Common myeloid progenitor, CD34-positive (primary cell): ENCODE data around the gene NEURL1B.
"Not testable (repeated sequence)": the region's sequence is repeated elsewhere in the genome, so short reads cannot be mapped to it uniquely, and the experiment has no call there.

Source experiments
- CTCF ChIA-PET: fragments of 350-600 bp; sonication (Branson Sonifier 250); formaldehyde crosslinking; loops from one replicate; lab custom pipeline; 2021; ENCODE audit warnings: antibody characterized with exemption; lab: Charles Lee
- POLR2A ChIA-PET: fragments of 350-600 bp; sonication (Branson Sonifier 250); formaldehyde crosslinking; loops from one replicate; lab custom pipeline; 2021; ENCODE audit warnings: antibody characterized with exemption; lab: Charles Lee
- DNase-seq, 3 donors: peaks; one replicate each; pipeline versions ENCODE4 v3.0.0 to v3.0.0-alpha.2; 2013
- H3K27ac ChIP-seq, 2 experiments: 1 replicate in 1 of 2; 2 replicates in 1 of 2; pipeline ENCODE4 v1.7.0; 2013; ENCODE audit warnings: inconsistent platforms in 2 of 2, low read length in 2 of 2, mild to moderate bottlenecking in 2 of 2, low read depth in 1 of 2, moderate library complexity in 1 of 2; ENCODE audit not compliant: severe bottlenecking in 2 of 2, insufficient read depth in 1 of 2, poor library complexity in 1 of 2
- H3K27me3 ChIP-seq, 5 experiments: replicated peaks in 2 of 5; 1 replicate in 3 of 5; 2 replicates in 2 of 5; pipeline versions ENCODE4 v1.6.1 to v1.7.0; 2013; ENCODE audit warnings: low read length in 4 of 5, mild to moderate bottlenecking in 2 of 5, moderate library complexity in 2 of 5, inconsistent platforms in 1 of 5; ENCODE audit not compliant: insufficient read depth in 5 of 5, control insufficient read depth in 4 of 5
- H3K36me3 ChIP-seq, 4 experiments: 1 replicate in 2 of 4; 2 replicates in 2 of 4; pipeline versions ENCODE4 v1.6.1 to v1.7.0; 2013; ENCODE audit warnings: low read length in 3 of 4, control low read depth in 1 of 4, mild to moderate bottlenecking in 1 of 4; ENCODE audit not compliant: control insufficient read depth in 4 of 4, insufficient read depth in 4 of 4
- H3K4me1 ChIP-seq, 4 experiments: 1 replicate in 3 of 4; 2 replicates in 1 of 4; pipeline versions ENCODE4 v1.6.1 to v1.7.1; 2013; ENCODE audit warnings: low read length in 3 of 4, mild to moderate bottlenecking in 3 of 4, control low read depth in 1 of 4, inconsistent platforms in 1 of 4, moderate library complexity in 1 of 4; ENCODE audit not compliant: control insufficient read depth in 4 of 4, insufficient read depth in 4 of 4; ENCODE audit errors: control extremely low read depth in 1 of 4
- H3K4me3 ChIP-seq, 7 experiments: 1 replicate in 4 of 7; 2 replicates in 3 of 7; pipeline versions ENCODE4 v1.5.1 to v1.7.0; 2013; ENCODE audit warnings: mild to moderate bottlenecking in 7 of 7, low read length in 6 of 7, moderate library complexity in 6 of 7, inconsistent platforms in 2 of 7, low read depth in 2 of 7, control low read depth in 1 of 7; ENCODE audit not compliant: insufficient read depth in 4 of 7, control insufficient read depth in 1 of 7; ENCODE audit errors: extremely low read depth in 1 of 7
- H3K9me3 ChIP-seq, 5 experiments: 1 replicate in 4 of 5; 2 replicates in 1 of 5; pipeline versions ENCODE4 v1.6.1 to v1.7.1; 2013; ENCODE audit warnings: low read length in 4 of 5, mild to moderate bottlenecking in 2 of 5, inconsistent platforms in 1 of 5, low read depth in 1 of 5, moderate library complexity in 1 of 5; ENCODE audit not compliant: control insufficient read depth in 4 of 5, insufficient read depth in 2 of 5; ENCODE audit errors: control extremely low read depth in 1 of 5
- WGBS: methylation state at CpG from one replicate; pipeline ENCODE4 v1.1.5; 2013; ENCODE audit not compliant: insufficient coverage; 5-methylcytosine and 5-hydroxymethylcytosine counted together

NEURL1B gene

DNA sequence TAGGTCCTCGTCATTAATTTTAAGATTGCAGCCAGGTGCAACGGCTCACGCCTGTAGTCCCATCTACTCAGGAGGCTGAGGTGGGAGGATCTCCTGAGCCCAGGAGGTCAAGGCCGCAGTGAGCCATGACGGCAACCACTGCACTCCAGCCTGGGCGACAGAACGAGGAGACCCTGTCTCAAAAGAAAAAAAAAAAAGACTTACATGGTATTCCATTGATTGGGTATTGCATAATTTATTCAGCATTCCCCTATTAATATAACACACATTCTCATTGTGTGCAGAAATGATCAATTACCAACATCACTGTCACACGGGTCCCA lies 67.1 kb downstream of the NEURL1B start:
- WGBS, result 93% methylated on average over 4 of the region's 8 CpGs
- no peak overlapping the region for H3K27ac ChIP-seq
- H3K9me3 ChIP-seq, result no peaks in the 10 kb centered on the region
- peaks cover 0 to 7% (median 3%) of the 10 kb centered on the region in 4 experiments for H3K4me1 ChIP-seq
- ChIA-PET CTCF (interaction anchor here (1.2 to 19.2 kb wide), 3 partner anchors 207 to 268 kb away, joined by 3 to 571 read pairs (median 5); no protein-coding TSS in a partner anchor), POLR2A (no interaction called here)
- no peak overlapping the region for H3K4me3 ChIP-seq
- no peaks in the 10 kb centered on the region for H3K36me3 ChIP-seq
- no peaks in the 10 kb centered on the region for H3K27me3 ChIP-seq
- no peak for DNase-seq

GRCh38 chr5:172710676-172711075 lies 69.6 kb downstream of the NEURL1B start:
- no peak overlapping the region for H3K4me3 ChIP-seq
- no peaks in the 10 kb centered on the region for H3K27me3 ChIP-seq
- H3K4me1 ChIP-seq, result peaks cover 0 to 12% (median 8%) of the 10 kb centered on the region in 4 experiments
- H3K36me3 ChIP-seq, result no peaks in the 10 kb centered on the region
- WGBS, result 100% methylated on average over 1 of the region's 4 CpGs
- no peaks in the 10 kb centered on the region for H3K9me3 ChIP-seq
- ChIA-PET POLR2A (no interaction called here), CTCF (interaction anchor here (1.0 to 19.2 kb wide), 7 partner anchors 10 to 219 kb away, joined by 3 to 571 read pairs (median 5); no protein-coding TSS in a partner anchor)
- H3K27ac ChIP-seq, result no peak overlapping the region
- no peak for DNase-seq

- WGBS, result 90% methylated on average over 8 of the region's 12 CpGs
- H3K36me3 ChIP-seq, H3K27ac ChIP-seq, H3K27me3 ChIP-seq, H3K4me3 ChIP-seq, DNase-seq, H3K9me3 ChIP-seq, POLR2A ChIA-PET: not testable (repeated sequence)
- peaks cover 0 to 12% (median 8%) of the 10 kb centered on the region in 4 experiments for H3K4me1 ChIP-seq
- CTCF ChIA-PET, result interaction anchor here (0.5 to 19.2 kb wide), 12 partner anchors 9 to 262 kb away, joined by 3 to 571 read pairs (median 6); no protein-coding TSS in a partner anchor
These were observed 70.3 kb downstream of the NEURL1B start for GRCh38 chr5:172711321-172711861.

DNA sequence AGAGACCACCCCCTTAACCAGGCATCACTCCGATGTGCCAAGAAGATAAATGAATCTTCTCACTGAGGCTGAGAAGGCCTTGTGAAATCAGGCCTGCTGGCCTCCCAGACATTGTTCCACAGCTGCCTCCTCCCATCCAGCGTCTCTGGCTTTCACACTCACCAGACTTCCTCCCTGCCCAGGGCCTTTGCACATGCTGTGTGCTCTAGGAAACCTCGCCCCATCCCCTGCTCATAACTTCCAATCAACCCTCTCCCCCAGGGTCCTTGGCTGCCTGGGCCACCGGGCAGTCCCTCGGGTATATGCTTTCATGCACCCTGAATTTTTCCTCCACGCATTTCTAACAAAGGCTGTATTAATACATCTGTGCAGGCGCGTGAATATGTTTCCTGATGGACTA lies 71.5 kb downstream of the NEURL1B start:
- POLR2A ChIA-PET, result interaction anchor here (0.6 to 0.9 kb wide), 2 partner anchors 126 to 219 kb away, joined by 3 read pairs; no protein-coding TSS in a partner anchor
- Histone ChIP-seq H3K9me3 (no peaks in the 10 kb centered on the region), H3K27me3 (no peaks in the 10 kb centered on the region), H3K4me3 (no peak overlapping the region), H3K36me3 (no peaks in the 10 kb centered on the region), H3K27ac (no peak overlapping the region), H3K4me1 (peaks cover 0 to 15% (median 5%) of the 10 kb centered on the region in 4 experiments)
- WGBS, result 65% methylated on average over 8 of the region's 8 CpGs
- no peak for DNase-seq
- CTCF ChIA-PET, result interaction anchor here (0.8 to 19.2 kb wide), 26 partner anchors 8 to 433 kb away, joined by 3 to 571 read pairs (median 4); partner anchors contain the start of gene DUSP1

GRCh38 chr5:172713113-172713808 lies 72.2 kb downstream of the NEURL1B start:
- Histone ChIP-seq H3K4me1 (peaks cover 0 to 15% (median 5%) of the 10 kb centered on the region in 4 experiments), H3K36me3 (no peaks in the 10 kb centered on the region), H3K9me3 (no peaks in the 10 kb centered on the region), H3K4me3 (peak overlapping the region in 1 of 7 experiments; percentile 36), H3K27ac (no peak overlapping the region), H3K27me3 (no peaks in the 10 kb centered on the region)
- 3% methylated on average over 15 of the region's 15 CpGs for WGBS
- peak in 2 of 3 donors; percentile 54 to 63 for DNase-seq
- POLR2A ChIA-PET, result interaction anchor here (0.6 to 2.2 kb wide), 3 partner anchors 56 to 218 kb away, joined by 3 to 20 read pairs (median 3); partner anchors contain the start of gene DUSP1
- CTCF ChIA-PET, result interaction anchor here (0.7 to 19.2 kb wide), 26 partner anchors 7 to 422 kb away, joined by 3 to 571 read pairs (median 4); partner anchors contain the start of gene DUSP1

GRCh38 chr5:172713809-172714490 lies 72.9 kb downstream of the NEURL1B start:
- WGBS, result 92% methylated on average over 9 of the region's 9 CpGs
- POLR2A ChIA-PET, result interaction anchor here (0.9 to 2.2 kb wide), 2 partner anchors 56 to 218 kb away, joined by 3 to 20 read pairs; partner anchors contain the start of gene DUSP1
- H3K4me1 ChIP-seq, result peaks cover 0 to 15% (median 5%) of the 10 kb centered on the region in 4 experiments

More at GRCh38 chr5:172713809-172714490, 72.9 kb downstream of the NEURL1B start:
- Histone ChIP-seq H3K9me3 (no peaks in the 10 kb centered on the region), H3K36me3 (no peaks in the 10 kb centered on the region), H3K27me3 (no peaks in the 10 kb centered on the region), H3K27ac (no peak overlapping the region), H3K4me3 (no peak overlapping the region)
- CTCF ChIA-PET, result interaction anchor here (0.6 to 19.2 kb wide), 46 partner anchors 8 to 421 kb away, joined by 3 to 571 read pairs (median 5); partner anchors contain the start of gene DUSP1
- DNase-seq, result no peak
